ENCODE measurements around the gene NAA40.

The NAA40 gene

GRCh38 chr11:63979426-63979825 is 40.6 kb downstream of the NAA40 start:
- Histone ChIP-seq H2AK5ac (ENCODE audit: low read length) (no peak overlapping the region), H3K23ac (ENCODE audit: low read length) (no peak overlapping the region), H3K4me3 (ENCODE audit: low read depth, low read length) (no peak overlapping the region), H3K9ac (ENCODE audit: low read length) (no peak overlapping the region), H3K36me3 (ENCODE audit: control insufficient read depth in 1 of 2, insufficient read depth in 2 of 2, low read length in 2 of 2) (peaks cover 9 to 12% of the 10 kb centered on the region in 2 experiments), H2BK12ac (ENCODE audit: low read length) (no peak overlapping the region), H3K18ac (ENCODE audit: low read length) (no peak overlapping the region), H3K27me3 (ENCODE audit: insufficient read depth, low read length) (no peaks in the 10 kb centered on the region), H3K14ac (ENCODE audit: low read length) (no peak overlapping the region), H4K8ac (ENCODE audit: low read depth, low read length) (no peak overlapping the region), H2BK120ac (ENCODE audit: insufficient read depth, low read length, poor library complexity) (no peak overlapping the region), H3K4me1 (ENCODE audit: control insufficient read depth in 1 of 2, insufficient read depth in 2 of 2, low read length in 2 of 2) (peaks cover 8 to 9% of the 10 kb centered on the region in 2 experiments), H4K12ac (ENCODE audit: low read depth, low read length) (no peak overlapping the region), H3K4ac (ENCODE audit: low read depth, low read length) (no peak overlapping the region), H2BK5ac (ENCODE audit: low read depth, low read length, poor library complexity) (no peak overlapping the region), H2AFZ (ENCODE audit: insufficient read depth, low read length, poor library complexity) (no peak overlapping the region), H3K79me1 (ENCODE audit: low read length) (peaks cover 5% of the 10 kb centered on the region), H3K9me3 (ENCODE audit: insufficient read depth, low read depth, low read length) (peaks cover 1% of the 10 kb centered on the region), H3K4me2 (ENCODE audit: low read length) (no peak overlapping the region), H3K27ac (ENCODE audit: low read depth, low read length) (no peak overlapping the region), H3K79me2 (ENCODE audit: control insufficient read depth, insufficient read depth, low read length, poor library complexity) (peaks cover 8% of the 10 kb centered on the region), H4K91ac (ENCODE audit: low read depth, low read length) (no peak overlapping the region)
- no CpG with 5 or more reads among the region's 5 CpGs for WGBS (ENCODE audit: extremely low coverage, insufficient coverage, insufficient read length)
- no peak for DNase-seq

- Histone ChIP-seq H3K79me1 (ENCODE audit: low read length) (peaks cover 9% of the 10 kb centered on the region), H3K9me3 (ENCODE audit: insufficient read depth, low read depth, low read length) (peaks cover 1% of the 10 kb centered on the region), H2BK12ac (ENCODE audit: low read length) (no peak overlapping the region), H2BK5ac (ENCODE audit: low read depth, low read length, poor library complexity) (peak overlapping the region; percentile 6), H2AK5ac (ENCODE audit: low read length) (no peak overlapping the region), H4K91ac (ENCODE audit: low read depth, low read length) (no peak overlapping the region), H3K27ac (ENCODE audit: low read depth, low read length) (no peak overlapping the region), H3K4me1 (ENCODE audit: control insufficient read depth in 1 of 2, insufficient read depth in 2 of 2, low read length in 2 of 2) (peaks cover 11 to 17% of the 10 kb centered on the region in 2 experiments), H3K9ac (ENCODE audit: low read length) (no peak overlapping the region), H3K4ac (ENCODE audit: low read depth, low read length) (no peak overlapping the region), H3K4me3 (ENCODE audit: low read depth, low read length) (no peak overlapping the region), H2BK120ac (ENCODE audit: insufficient read depth, low read length, poor library complexity) (no peak overlapping the region), H3K23ac (ENCODE audit: low read length) (no peak overlapping the region), H3K4me2 (ENCODE audit: low read length) (peak overlapping the region; percentile 75), H3K36me3 (ENCODE audit: control insufficient read depth in 1 of 2, insufficient read depth in 2 of 2, low read length in 2 of 2) (peaks cover 15 to 23% of the 10 kb centered on the region in 2 experiments), H4K8ac (ENCODE audit: low read depth, low read length) (peak overlapping the region; percentile 51), H3K14ac (ENCODE audit: low read length) (no peak overlapping the region), H3K79me2 (ENCODE audit: control insufficient read depth, insufficient read depth, low read length, poor library complexity) (peaks cover 13% of the 10 kb centered on the region), H3K27me3 (ENCODE audit: insufficient read depth, low read length) (no peaks in the 10 kb centered on the region), H3K18ac (ENCODE audit: low read length) (no peak overlapping the region), H2AFZ (ENCODE audit: insufficient read depth, low read length, poor library complexity) (no peak overlapping the region), H4K12ac (ENCODE audit: low read depth, low read length) (no peak overlapping the region)
- WGBS (ENCODE audit: extremely low coverage, insufficient coverage, insufficient read length): no CpG with 5 or more reads among the region's 18 CpGs
- DNase-seq: no peak
These were observed 47.0 kb downstream of the NAA40 start for GRCh38 chr11:63985812-63986155.

DNA sequence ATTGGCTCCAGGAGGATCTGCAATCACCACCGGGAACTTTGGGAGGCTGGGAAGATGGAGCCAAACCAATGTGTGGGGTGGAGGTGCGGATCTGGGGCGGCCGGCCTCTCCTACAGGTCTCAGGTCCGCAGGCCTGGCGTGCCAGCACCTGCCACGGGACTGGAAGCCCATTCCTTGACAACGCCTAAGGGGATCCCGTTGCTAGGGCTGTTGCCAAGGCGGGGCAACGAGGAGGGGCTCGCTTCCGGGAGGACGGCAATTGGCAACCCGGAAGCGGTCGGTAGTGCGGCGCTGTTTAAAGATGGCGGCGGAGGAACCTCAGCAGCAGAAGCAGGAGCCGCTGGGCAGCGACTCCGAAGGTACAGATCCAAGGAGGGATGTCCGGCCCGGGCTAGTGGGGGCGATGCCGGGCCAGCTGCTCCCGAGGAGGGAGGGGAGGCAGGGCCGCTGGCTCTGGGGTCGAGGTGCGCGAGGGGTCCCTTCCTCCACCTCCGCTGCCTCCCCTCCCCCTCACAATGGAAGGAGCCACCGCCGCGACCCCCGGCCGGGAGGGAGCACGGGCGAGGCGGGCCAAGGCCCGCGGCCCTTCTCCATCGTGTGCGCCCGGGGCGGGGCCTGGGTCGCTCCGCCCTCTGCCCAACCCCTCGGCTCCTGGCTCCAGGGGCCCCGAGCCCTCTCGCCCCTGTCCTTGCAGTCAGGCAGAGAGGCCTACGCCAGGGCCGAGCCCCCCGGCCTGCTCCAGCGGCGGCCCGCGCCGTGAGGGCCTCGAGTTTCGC is 47.5 kb downstream of the NAA40 start, which contains the start of gene OTUB1:
Gene OTUB1, plus strand, starts transcription at position 283 of the 776 bp plus-strand sequence. Its CDS starts 19 bp downstream, at position 302.
- Histone ChIP-seq H4K8ac (ENCODE audit: low read depth, low read length) (peak within 1 kb of the TSS; percentile 96), H2BK120ac (ENCODE audit: insufficient read depth, low read length, poor library complexity) (peak within 1 kb of the TSS; percentile 92), H3K27ac (ENCODE audit: low read depth, low read length) (peak within 1 kb of the TSS; percentile 86), H4K91ac (ENCODE audit: low read depth, low read length) (peak within 1 kb of the TSS; percentile 94), H3K23ac (ENCODE audit: low read length) (no peak within 1 kb of the TSS), H3K4ac (ENCODE audit: low read depth, low read length) (peak within 1 kb of the TSS; percentile 77), H2BK12ac (ENCODE audit: low read length) (no peak within 1 kb of the TSS), H3K27me3 (ENCODE audit: insufficient read depth, low read length) (no peaks in the 10 kb centered on the region), H3K14ac (ENCODE audit: low read length) (peak within 1 kb of the TSS; percentile 94), H3K9me3 (ENCODE audit: insufficient read depth, low read depth, low read length) (peaks cover 1% of the 10 kb centered on the region), H3K9ac (ENCODE audit: low read length) (peak within 1 kb of the TSS; percentile 99), H2BK5ac (ENCODE audit: low read depth, low read length, poor library complexity) (peak within 1 kb of the TSS; percentile 73), H3K4me2 (ENCODE audit: low read length) (peak within 1 kb of the TSS; percentile 92), H3K79me1 (ENCODE audit: low read length) (peaks cover 9% of the 10 kb centered on the region), H2AFZ (ENCODE audit: insufficient read depth, low read length, poor library complexity) (peak within 1 kb of the TSS; percentile 78), H3K18ac (ENCODE audit: low read length) (peak within 1 kb of the TSS; percentile 76), H2AK5ac (ENCODE audit: low read length) (peak within 1 kb of the TSS; percentile 95), H3K36me3 (ENCODE audit: control insufficient read depth in 1 of 2, insufficient read depth in 2 of 2, low read length in 2 of 2) (peaks cover 20 to 28% of the 10 kb centered on the region in 2 experiments), H3K4me3 (ENCODE audit: low read depth, low read length) (peak within 1 kb of the TSS; percentile 100), H3K4me1 (ENCODE audit: control insufficient read depth in 1 of 2, insufficient read depth in 2 of 2, low read length in 2 of 2) (peaks cover 11 to 17% of the 10 kb centered on the region in 2 experiments), H4K12ac (ENCODE audit: low read depth, low read length) (peak within 1 kb of the TSS; percentile 94), H3K79me2 (ENCODE audit: control insufficient read depth, insufficient read depth, low read length, poor library complexity) (peaks cover 13% of the 10 kb centered on the region)
- no CpG with 5 or more reads among the region's 63 CpGs for WGBS (ENCODE audit: extremely low coverage, insufficient coverage, insufficient read length)
- peak; percentile 98 to 99 for DNase-seq

GRCh38 chr11:63986932-63987513 is 48.2 kb downstream of the NAA40 start:
- WGBS (ENCODE audit: extremely low coverage, insufficient coverage, insufficient read length): no CpG with 5 or more reads among the region's 25 CpGs
- Histone ChIP-seq H3K9me3 (ENCODE audit: insufficient read depth, low read depth, low read length) (no peaks in the 10 kb centered on the region), H2BK12ac (ENCODE audit: low read length) (no peak overlapping the region), H3K4me3 (ENCODE audit: low read depth, low read length) (peak overlapping the region; percentile 100), H3K4ac (ENCODE audit: low read depth, low read length) (peak overlapping the region; percentile 77), H4K12ac (ENCODE audit: low read depth, low read length) (peak overlapping the region; percentile 94), H2BK120ac (ENCODE audit: insufficient read depth, low read length, poor library complexity) (peak overlapping the region; percentile 92), H3K9ac (ENCODE audit: low read length) (peak overlapping the region; percentile 99), H4K91ac (ENCODE audit: low read depth, low read length) (peak overlapping the region; percentile 94), H3K36me3 (ENCODE audit: control insufficient read depth in 1 of 2, insufficient read depth in 2 of 2, low read length in 2 of 2) (peaks cover 25 to 33% of the 10 kb centered on the region in 2 experiments), H2BK5ac (ENCODE audit: low read depth, low read length, poor library complexity) (peak overlapping the region; percentile 73), H3K79me1 (ENCODE audit: low read length) (peaks cover 9% of the 10 kb centered on the region), H2AFZ (ENCODE audit: insufficient read depth, low read length, poor library complexity) (peak overlapping the region; percentile 78), H2AK5ac (ENCODE audit: low read length) (peak overlapping the region; percentile 95), H3K27me3 (ENCODE audit: insufficient read depth, low read length) (no peaks in the 10 kb centered on the region), H3K14ac (ENCODE audit: low read length) (peak overlapping the region; percentile 94), H4K8ac (ENCODE audit: low read depth, low read length) (peak overlapping the region; percentile 96), H3K4me2 (ENCODE audit: low read length) (peak overlapping the region; percentile 92), H3K27ac (ENCODE audit: low read depth, low read length) (peak overlapping the region; percentile 86), H3K79me2 (ENCODE audit: control insufficient read depth, insufficient read depth, low read length, poor library complexity) (peaks cover 13% of the 10 kb centered on the region), H3K4me1 (ENCODE audit: control insufficient read depth in 1 of 2, insufficient read depth in 2 of 2, low read length in 2 of 2) (peaks cover 11 to 17% of the 10 kb centered on the region in 2 experiments), H3K18ac (ENCODE audit: low read length) (peak overlapping the region; percentile 76), H3K23ac (ENCODE audit: low read length) (no peak overlapping the region)
- DNase-seq: no peak

Data from trophoblast cell (in vitro differentiated cells and primary cell).